NCI-H1105 (cell line): ENCODE results near the gene FGD5.
"Not testable (repeated sequence)": the region's sequence is repeated elsewhere in the genome, so short reads cannot be mapped to it uniquely, and the experiment has no call there.

Experiments used
- DNase-seq: peaks from one replicate; lab custom pipeline; 2025; lab: John Stamatoyannopoulos, UW

Gene FGD5

GRCh38 chr3:14903501-14903900 is 84.7 kb downstream of the FGD5 start:
- not testable (repeated sequence) for DNase-seq

GRCh38 chr3:14905055-14905657 is 86.4 kb downstream of the FGD5 start:
- DNase-seq = no peak

GRCh38 chr3:14906355-14906971 is 87.7 kb downstream of the FGD5 start:
- DNase-seq = no peak

- no peak for DNase-seq
Observed at GRCh38 chr3:14907043-14907966, 88.5 kb downstream of the FGD5 start.

- DNase-seq = no peak
Observed at GRCh38 chr3:14909250-14909649, 90.5 kb downstream of the FGD5 start.

- DNase-seq = no peak
Observed at GRCh38 chr3:14911651-14912050, 92.9 kb downstream of the FGD5 start.

- no peak for DNase-seq
Observed at GRCh38 chr3:14913071-14913925, 94.5 kb downstream of the FGD5 start.

GRCh38 chr3:14913926-14914778 is 95.4 kb downstream of the FGD5 start:
- no peak for DNase-seq

- no peak for DNase-seq
Observed at GRCh38 chr3:14914779-14915117, 96.0 kb downstream of the FGD5 start.

- no peak for DNase-seq
Observed at GRCh38 chr3:14915636-14916222, 97.0 kb downstream of the FGD5 start.

- no peak for DNase-seq
Observed at GRCh38 chr3:14918356-14918860, 99.6 kb downstream of the FGD5 start.

- no peak for DNase-seq
Observed at GRCh38 chr3:14920536-14920935, 101.8 kb downstream of the FGD5 start.

GRCh38 chr3:14921034-14921616 is 102.4 kb downstream of the FGD5 start:
- DNase-seq = peak; percentile 53

GRCh38 chr3:14921811-14922705 is 103.3 kb downstream of the FGD5 start:
- DNase-seq = no peak

- DNase-seq = no peak
Observed at GRCh38 chr3:14922863-14923262, 104.1 kb downstream of the FGD5 start.

- no peak for DNase-seq
Observed at GRCh38 chr3:14923476-14923875, 104.7 kb downstream of the FGD5 start.

- DNase-seq = peak; percentile 27
Observed at GRCh38 chr3:14925729-14926591, 107.2 kb downstream of the FGD5 start.

GRCh38 chr3:14926592-14926991 is 107.8 kb downstream of the FGD5 start:
- DNase-seq = no peak
